SKM-1 (cell line): ENCODE results near the gene TMIE.

Experiments
- DNase-seq: peaks from one replicate; lab custom pipeline; 2025; ENCODE audit not compliant: unreplicated experiment; lab: John Stamatoyannopoulos, UW

The TMIE gene

DNA sequence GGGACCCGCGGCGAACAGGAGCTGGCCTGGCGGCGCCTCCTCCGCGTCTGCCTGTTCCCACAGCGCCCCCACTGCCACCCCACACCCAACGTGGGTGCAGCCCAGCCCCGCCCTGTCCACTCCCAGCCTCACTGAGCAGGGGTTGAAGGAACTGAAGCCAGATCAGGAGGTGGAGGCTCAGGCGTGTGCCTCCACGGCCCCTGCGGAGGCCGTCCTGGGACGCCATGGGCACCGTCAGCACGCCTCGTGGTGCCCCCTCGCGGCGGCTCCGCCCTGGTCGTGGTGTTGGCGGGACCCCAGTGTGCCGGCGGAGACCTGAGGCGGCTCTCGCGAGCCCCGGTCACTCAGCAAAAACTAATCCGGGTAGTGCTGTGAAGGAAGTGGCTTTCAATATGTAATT lies 55.5 kb downstream of the TMIE start:
- no peak for DNase-seq

DNA sequence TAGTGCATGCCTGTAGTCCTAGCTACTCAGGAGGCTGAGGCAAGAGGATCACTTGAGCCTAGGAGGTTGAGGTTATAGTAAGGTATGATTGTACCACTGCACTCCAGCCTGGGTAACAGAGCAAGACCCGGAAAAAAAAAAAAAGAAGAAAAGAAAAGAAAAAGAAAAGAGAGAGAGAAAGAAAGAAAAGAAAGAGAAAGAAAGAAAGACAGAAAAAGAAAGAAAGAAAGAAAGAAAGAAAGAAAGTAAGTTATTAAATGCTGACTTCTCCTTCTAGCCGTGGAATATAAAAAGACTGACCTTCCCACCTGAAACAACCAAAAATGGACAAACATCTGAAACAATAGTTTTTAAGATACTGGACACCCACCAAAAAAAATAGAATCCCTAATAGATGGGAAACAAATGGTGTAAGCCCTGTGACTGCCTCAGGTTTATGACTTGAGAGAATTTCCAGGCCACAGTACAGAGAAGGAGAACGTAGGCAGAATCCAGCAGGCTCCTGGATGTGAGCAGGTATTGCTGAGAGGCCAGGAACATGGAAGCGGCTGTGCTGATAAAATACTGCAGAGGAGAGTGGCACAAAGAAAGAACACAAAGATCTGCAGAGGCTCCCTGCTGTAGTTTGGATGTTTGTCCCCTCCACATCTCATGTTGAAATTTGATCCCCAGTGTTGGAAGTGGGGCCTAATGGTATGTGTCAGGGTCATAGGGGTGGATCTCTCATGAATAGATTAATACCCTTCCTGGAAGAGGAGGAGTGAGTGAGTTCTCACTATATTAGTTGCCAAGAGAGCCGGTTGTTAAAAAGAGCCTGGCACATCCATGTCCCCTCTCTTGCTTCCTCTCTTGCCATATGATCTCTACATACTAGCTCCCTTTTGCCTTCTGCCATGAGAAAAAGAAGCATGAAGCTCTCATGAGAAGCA lies 58.3 kb downstream of the TMIE start:
- DNase-seq = no peak
